SK-N-SH treated with all-trans-retinoic acid at 6 μM for 48 hours (cell line): ENCODE results near the gene OTUD5.
"Not testable (repeated sequence)": the region's sequence is repeated elsewhere in the genome, so short reads cannot be mapped to it uniquely, and the experiment has no call there.

Experiments
- ATAC-seq: fragments of 200-7000 bp; cut with Tn5 transposase; 3 replicates; pipeline ENCODE4 v1.9.1; 2020; ENCODE audit warnings: mild to moderate bottlenecking, moderate library complexity
- ESRRG ChIP-seq: fragments of 250-450 bp; sonication (Bioruptor Pico); IDR thresholded peaks from 2 replicates; pipeline ENCODE4 v1.6.1; 2021; ENCODE audit warnings: mild to moderate bottlenecking
- GLIS3 ChIP-seq: fragments of 250-450 bp; sonication (Bioruptor Pico); IDR thresholded peaks from 2 replicates; pipeline ENCODE4 v1.5.0; 2020; ENCODE audit warnings: mild to moderate bottlenecking, moderate library complexity
- ISL1 ChIP-seq: fragments of 250-450 bp; sonication (Bioruptor Pico); IDR thresholded peaks from 2 replicates; pipeline ENCODE4 v2.1.2; 2022; ENCODE audit warnings: mild to moderate bottlenecking, moderate library complexity
- RARB ChIP-seq: fragments of 250-450 bp; sonication (Bioruptor Pico); IDR thresholded peaks from 2 replicates; pipeline ENCODE4 v1.8.0; 2021; ENCODE audit warnings: mild to moderate bottlenecking, moderate library complexity
- TOX ChIP-seq: fragments of 250-450 bp; sonication (Bioruptor Pico); IDR thresholded peaks from 2 replicates; pipeline ENCODE4 v1.8.0; 2021; ENCODE audit warnings: mild to moderate bottlenecking, moderate library complexity, borderline replicate concordance
- TF ChIP-seq, protein P1 (sequence below): fragments of 250-450 bp; sonication (Bioruptor Pico); IDR thresholded peaks from 2 replicates; pipeline ENCODE4 v1.5.1; 2021; ENCODE audit warnings: mild to moderate bottlenecking, moderate library complexity

The OTUD5 gene

GRCh38 chrX:48883729-48884128 is 73.7 kb downstream of the OTUD5 start:
- TF ChIP-seq GLIS3 (CRISPR knock-in tag) (no peak), RARB (CRISPR knock-in tag) (no peak), TOX (CRISPR knock-in tag) (no peak), ESRRG (CRISPR knock-in tag) (no peak), ISL1 (CRISPR knock-in tag) (no peak)
- TF ChIP-seq, protein P1, sequence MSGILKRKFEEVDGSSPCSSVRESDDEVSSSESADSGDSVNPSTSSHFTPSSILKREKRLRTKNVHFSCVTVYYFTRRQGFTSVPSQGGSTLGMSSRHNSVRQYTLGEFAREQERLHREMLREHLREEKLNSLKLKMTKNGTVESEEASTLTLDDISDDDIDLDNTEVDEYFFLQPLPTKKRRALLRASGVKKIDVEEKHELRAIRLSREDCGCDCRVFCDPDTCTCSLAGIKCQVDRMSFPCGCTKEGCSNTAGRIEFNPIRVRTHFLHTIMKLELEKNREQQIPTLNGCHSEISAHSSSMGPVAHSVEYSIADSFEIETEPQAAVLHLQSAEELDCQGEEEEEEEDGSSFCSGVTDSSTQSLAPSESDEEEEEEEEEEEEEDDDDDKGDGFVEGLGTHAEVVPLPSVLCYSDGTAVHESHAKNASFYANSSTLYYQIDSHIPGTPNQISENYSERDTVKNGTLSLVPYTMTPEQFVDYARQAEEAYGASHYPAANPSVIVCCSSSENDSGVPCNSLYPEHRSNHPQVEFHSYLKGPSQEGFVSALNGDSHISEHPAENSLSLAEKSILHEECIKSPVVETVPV (CRISPR knock-in tag): no peak
- peak; percentile 86 for ATAC-seq

GRCh38 chrX:48876944-48877343 is 80.5 kb downstream of the OTUD5 start:
- not testable (repeated sequence) for ATAC-seq
